B cell (primary cell): ENCODE measurements around the gene TAPBP. TPM values are rescaled to one million over a fixed set of nuclear protein-coding genes. Genes with fewer than 3 reads are reported as not detected.

Source experiments
- ATAC-seq: fragments of 200-7000 bp; cut with Tn5 transposase; one replicate; pipeline ENCODE4 v1.10.0; 2021; ENCODE audit warnings: low read depth, mild to moderate bottlenecking, moderate number of reproducible peaks, moderate library complexity
- CTCF ChIA-PET: fragments of 350-600 bp; sonication (Branson Sonifier 250); formaldehyde crosslinking; loops from one replicate; lab custom pipeline; 2021; ENCODE audit warnings: antibody characterized with exemption, inconsistent platforms; lab: Charles Lee
- POLR2A ChIA-PET: fragments of 350-600 bp; sonication (Branson Sonifier 250); formaldehyde crosslinking; loops from one replicate; lab custom pipeline; 2021; ENCODE audit warnings: antibody characterized with exemption; lab: Charles Lee
- DNase-seq: peaks from one replicate; pipeline ENCODE4 v3.0.0; 2013
- H2AFZ ChIP-seq: 2 replicates; pipeline ENCODE4 v1.6.1; 2012; ENCODE audit warnings: mild to moderate bottlenecking, low read depth, low read length; ENCODE audit not compliant: insufficient read depth, poor library complexity, severe bottlenecking
- H3K27ac ChIP-seq, 2 donors: 1 replicate in 1 of 2; 2 replicates in 1 of 2; pipeline ENCODE4 v1.5.1; 2012 to 2013; ENCODE audit warnings: low read length in 2 of 2, mild to moderate bottlenecking in 2 of 2, moderate library complexity in 1 of 2
- H3K27me3 ChIP-seq, 4 experiments: fragments of 200-600 bp in 1 of 4; sonication (generic) in 1 of 4; replicated peaks in 1 of 4; 1 replicate in 2 of 4; 2 replicates in 2 of 4; pipeline versions ENCODE4 v1.6.1 to v1.7.0; 2013 to 2016; ENCODE audit warnings: low read length in 3 of 4, mild to moderate bottlenecking in 2 of 4, mixed read lengths in 1 of 4, moderate library complexity in 1 of 4; ENCODE audit not compliant: insufficient read depth in 4 of 4, control insufficient read depth in 3 of 4; ENCODE audit errors: control extremely low read depth in 1 of 4
- H3K36me3 ChIP-seq, 2 experiments: replicated peaks in 1 of 2; 1 replicate in 1 of 2; 2 replicates in 1 of 2; pipeline versions ENCODE4 v1.6.1 to v1.7.1; 2013; ENCODE audit warnings: low read length in 1 of 2; ENCODE audit not compliant: insufficient read depth in 2 of 2, control insufficient read depth in 1 of 2; ENCODE audit errors: control extremely low read depth in 1 of 2, extremely low read depth in 1 of 2
- H3K4me1 ChIP-seq, 2 donors: fragments of 200-600 bp in 1 of 2; sonication (generic) in 1 of 2; 1 replicate in 1 of 2; 2 replicates in 1 of 2; pipeline versions ENCODE4 v1.5.1 to v1.6.1; 2013 to 2017; ENCODE audit warnings: low read length in 2 of 2; ENCODE audit not compliant: control insufficient read depth in 2 of 2, insufficient read depth in 2 of 2
- H3K4me2 ChIP-seq: replicated peaks from 2 replicates; pipeline ENCODE3; 2012; ENCODE audit warnings: mild to moderate bottlenecking, low read depth, low read length; ENCODE audit not compliant: poor library complexity, severe bottlenecking
- H3K4me3 ChIP-seq, 5 experiments: fragments of 200-600 bp in 1 of 5; sonication (generic) in 1 of 5; 1 replicate in 3 of 5; 2 replicates in 2 of 5; pipeline versions ENCODE4 v1.5.1 to v1.7.0; 2011 to 2016; ENCODE audit warnings: low read length in 4 of 5, mild to moderate bottlenecking in 4 of 5, low read depth in 2 of 5, control low read depth in 1 of 5, moderate library complexity in 1 of 5; ENCODE audit not compliant: insufficient read depth in 1 of 5; ENCODE audit errors: control extremely low read depth in 1 of 5, extremely low read depth in 1 of 5
- H3K79me2 ChIP-seq: fragments of 200-600 bp; sonication (generic); one replicate; pipeline ENCODE4 v1.6.0; 2016; ENCODE audit warnings: low read length; ENCODE audit not compliant: control insufficient read depth, insufficient read depth
- H3K9ac ChIP-seq: fragments of 200-600 bp; sonication (generic); 2 replicates; pipeline ENCODE4 v1.6.1; 2017; ENCODE audit warnings: mild to moderate bottlenecking, low read length, moderate library complexity
- H3K9me3 ChIP-seq, 3 donors: one replicate each; pipeline versions ENCODE4 v1.6.1 to v1.7.1; 2013; ENCODE audit warnings: low read length in 2 of 3; ENCODE audit not compliant: control insufficient read depth in 2 of 3, insufficient read depth in 1 of 3; ENCODE audit errors: control extremely low read depth in 1 of 3
- H4K20me1 ChIP-seq: 2 replicates; pipeline ENCODE4 v1.6.0; 2012; ENCODE audit warnings: mild to moderate bottlenecking, low read length; ENCODE audit not compliant: insufficient read depth, control insufficient read depth, poor library complexity, severe bottlenecking
- H3K27ac Mint-ChIP-seq: one replicate; pipeline ENCODE4 v1.8.0; 2021; ENCODE audit warnings: mixed read lengths
- H3K27me3 Mint-ChIP-seq: one replicate; pipeline ENCODE4 v1.8.0; 2021; ENCODE audit warnings: mixed read lengths
- H3K4me1 Mint-ChIP-seq: one replicate; pipeline ENCODE4 v1.8.0; 2021; ENCODE audit warnings: mixed read lengths
- H3K4me3 Mint-ChIP-seq: one replicate; pipeline ENCODE4 v1.8.0; 2021; ENCODE audit warnings: mixed read lengths
- H3K9me3 Mint-ChIP-seq: one replicate; pipeline ENCODE4 v1.8.0; 2022; ENCODE audit warnings: mixed read lengths; ENCODE audit not compliant: insufficient read depth
- CTCF ChIP-seq: fragments of 200-600 bp; IDR thresholded peaks from one replicate; pipeline ENCODE4 v1.8.0; 2022; ENCODE audit warnings: antibody characterized with exemption, mild to moderate bottlenecking
- EZH2 ChIP-seq: IDR thresholded peaks from 2 replicates; pipeline ENCODE4 v1.6.1; 2012; ENCODE audit warnings: borderline replicate concordance, low read depth, mild to moderate bottlenecking, moderate library complexity, low read length; ENCODE audit not compliant: insufficient read depth, poor library complexity, severe bottlenecking
- WGBS: methylation state at CpG from one replicate; pipeline ENCODE4 v1.1.5; 2013; ENCODE audit warnings: missing lambda C conversion rate; ENCODE audit not compliant: insufficient coverage; 5-methylcytosine and 5-hydroxymethylcytosine counted together
- intact Hi-C: fragments of 100-400 bp; cut with micrococcal nuclease; formaldehyde crosslinking; loops from one replicate; pipeline ENCODE4 v1.10.0; 2022
- polyA plus RNA-seq: library from polyadenylated mRNA; depleted of rRNA; stranded (reverse); fragments of >200 nt; gene quantifications from 2 replicates; pipeline ENCODE4 v1.2.3, GENCODE V29; 2012
- total RNA-seq, 2 donors: library from RNA; stranded (reverse); fragments of 120-200 nt in 1 of 2; gene quantifications; 1 replicate in 1 of 2; 2 replicates in 1 of 2; pipeline versions ENCODE4 v1.2.3 to v1.2.4, GENCODE V29; 2013 to 2022

TAPBP gene
- total and polyA plus RNA-seq, 2 donors (not counting 1 experiment from before 2014, with no cell fraction given), result 302 to 310 TPM

GRCh38 chr6:33278810-33279209, 35.1 kb downstream of the TAPBP start:
- H4K20me1 ChIP-seq, result peaks cover 52% of the 10 kb centered on the region
- peak overlapping the region; percentile 95 for H3K4me2 ChIP-seq
- no peak overlapping the region for H3K4me3 ChIP-seq
- H3K36me3 ChIP-seq, result peaks cover 5 to 63% of the 10 kb centered on the region in 2 experiments
- CTCF ChIA-PET, result interaction anchor here (1.4 to 3.9 kb wide), 9 partner anchors 8 to 147 kb away, joined by 3 to 41 read pairs (median 10); partner anchors contain the start of genes PFDN6, RGL2 and WDR46
- peak overlapping the region in 1 of 2 donors; percentile 87 for H3K27ac ChIP-seq
- WGBS, result no CpG with 5 or more reads among the region's 3 CpGs
- intact Hi-C loops, result no loop called here
- Mint-ChIP-seq H3K9me3 (no peaks in the 10 kb centered on the region), H3K27me3 (no peaks in the 10 kb centered on the region), H3K4me1 (peaks cover 53% of the 10 kb centered on the region), H3K27ac (peak overlapping the region; percentile 98), H3K4me3 (peak overlapping the region; percentile 92)
- DNase-seq (no peak), ATAC-seq (no peak)
- H3K9ac ChIP-seq, result no peak overlapping the region
- no peak overlapping the region for H2AFZ ChIP-seq
- POLR2A ChIA-PET, result interaction anchor here (2.4 to 5.1 kb wide), 3 partner anchors 10 to 39 kb away, joined by 10 to 39 read pairs (median 24); partner anchors contain the start of genes PFDN6, WDR46 and ZBTB22
- no peak for TF ChIP-seq CTCF
- TF ChIP-seq EZH2, result no peak
- H3K4me1 ChIP-seq, result peaks cover 40 to 51% of the 10 kb centered on the region in 2 donors
- H3K9me3 ChIP-seq, result no peaks in the 10 kb centered on the region
- peaks cover 24% of the 10 kb centered on the region for H3K79me2 ChIP-seq
- no peaks in the 10 kb centered on the region for H3K27me3 ChIP-seq

- peak overlapping the region; percentile 95 for H3K4me2 ChIP-seq
- no peak for TF ChIP-seq CTCF
- TF ChIP-seq EZH2, result no peak
- CTCF ChIA-PET, result interaction anchor here (1.5 to 3.9 kb wide), 9 partner anchors 8 to 148 kb away, joined by 3 to 41 read pairs (median 14); partner anchors contain the start of genes PFDN6, RGL2 and WDR46
- peaks cover 25% of the 10 kb centered on the region for H3K79me2 ChIP-seq
- POLR2A ChIA-PET, result interaction anchor here (1.7 to 5.1 kb wide), 6 partner anchors 10 to 43 kb away, joined by 7 to 39 read pairs (median 13); partner anchors contain the start of genes PFDN6, RGL2, WDR46 and ZBTB22
- WGBS, result 86% methylated on average over 8 of the region's 9 CpGs
- H3K27me3 ChIP-seq, result no peaks in the 10 kb centered on the region
- Mint-ChIP-seq H3K4me1 (peaks cover 57% of the 10 kb centered on the region), H3K4me3 (peak overlapping the region; percentile 92), H3K27ac (peak overlapping the region; percentile 98), H3K27me3 (no peaks in the 10 kb centered on the region), H3K9me3 (no peaks in the 10 kb centered on the region)
- peaks cover 52% of the 10 kb centered on the region for H4K20me1 ChIP-seq
- no peaks in the 10 kb centered on the region for H3K9me3 ChIP-seq
- H3K4me3 ChIP-seq, result peak overlapping the region in 1 of 5 experiments; percentile 86
- H2AFZ ChIP-seq, result no peak overlapping the region
- H3K4me1 ChIP-seq, result peaks cover 42 to 56% of the 10 kb centered on the region in 2 donors
- peaks cover 5 to 60% of the 10 kb centered on the region in 2 experiments for H3K36me3 ChIP-seq
- DNase-seq (no peak), ATAC-seq (no peak)
- H3K27ac ChIP-seq, result peak overlapping the region; percentile 80 to 87
- peak overlapping the region; percentile 91 for H3K9ac ChIP-seq
- intact Hi-C loops, result no loop called here
Observed at GRCh38 chr6:33278392-33278741, 35.5 kb downstream of the TAPBP start.
